Breast epithelium (tissue), 4 donors: ENCODE measurements around the gene PLGRKT. TPM values are rescaled to one million over a fixed set of nuclear protein-coding genes. Genes with fewer than 3 reads are reported as not detected.
"Not testable (repeated sequence)": the region's sequence is repeated elsewhere in the genome, so short reads cannot be mapped to it uniquely, and the experiment has no call there.

ENCODE experiments used
- DNase-seq, 2 donors: peaks; one replicate each; pipeline ENCODE4 v3.0.0-alpha.2; 2019; ENCODE audit warnings: low spot score in 2 of 2
- H3K27ac ChIP-seq, 2 donors: fragments of 200-600 bp; sonication (generic) in 1 of 2; one replicate each; pipeline ENCODE4 v1.5.1; 2016 to 2019; ENCODE audit warnings: mild to moderate bottlenecking in 1 of 2
- H3K27me3 ChIP-seq, 2 donors: fragments of 200-600 bp; sonication (generic) in 1 of 2; one replicate each; pipeline versions ENCODE4 v1.5.1 to v1.6.0; 2017 to 2019; ENCODE audit warnings: control low read depth in 1 of 2, mild to moderate bottlenecking in 1 of 2
- H3K36me3 ChIP-seq: fragments of 200-600 bp; one replicate; pipeline ENCODE4 v1.5.1; 2019
- H3K4me1 ChIP-seq, 2 donors: fragments of 200-600 bp; sonication (generic); one replicate each; pipeline ENCODE4 v1.5.1; 2016 to 2019; ENCODE audit warnings: control low read depth in 1 of 2
- H3K4me3 ChIP-seq, 3 donors: fragments of 200-600 bp; sonication (generic); 1 replicate in 2 of 3; 2 replicates in 1 of 3; pipeline ENCODE4 v1.5.1; 2016 to 2019; ENCODE audit warnings: mild to moderate bottlenecking in 3 of 3, moderate library complexity in 2 of 3
- H3K9me3 ChIP-seq, 2 donors: fragments of 200-600 bp; sonication (generic) in 1 of 2; one replicate each; pipeline ENCODE4 v1.5.1; 2016 to 2019; ENCODE audit warnings: control low read depth in 1 of 2
- CTCF ChIP-seq, 3 donors: fragments of 450-650 bp; IDR thresholded peaks; one replicate each; pipeline ENCODE4 v1.5.1; 2016 to 2017; ENCODE audit warnings: antibody characterized with exemption in 3 of 3, mild to moderate bottlenecking in 3 of 3, moderate library complexity in 3 of 3
- POLR2A ChIP-seq: fragments of 450-650 bp; IDR thresholded peaks from one replicate; pipeline ENCODE4 v1.6.1; 2016; ENCODE audit warnings: antibody characterized with exemption, mild to moderate bottlenecking, moderate library complexity
- POLR2AphosphoS5 ChIP-seq, 3 donors: sonication (generic); formaldehyde crosslinking; IDR thresholded peaks; one replicate each; pipeline ENCODE4 v1.6.1; 2017; ENCODE audit warnings: antibody characterized with exemption in 3 of 3
- intact Hi-C: fragments of 100-400 bp; cut with DNase I; formaldehyde crosslinking; loops from one replicate; pipeline ENCODE4 v1.15.1; 2023; ENCODE audit warnings: low total_unique reads
- total RNA-seq, 3 donors: library from RNA; depleted of rRNA; stranded (reverse); fragments of >200 nt; gene quantifications; one replicate each; pipeline ENCODE4 v1.1.0, GENCODE V29; 2016

The PLGRKT gene
- total RNA-seq, 3 donors from 2014 or later, result 15.0 to 26.2 (median 16.4) TPM

- H3K9me3 ChIP-seq, result no peaks in the 10 kb centered on the region
- no peaks in the 10 kb centered on the region for H3K27me3 ChIP-seq
- DNase-seq, result no peak
- no peak overlapping the region for H3K4me3 ChIP-seq
- no peaks in the 10 kb centered on the region for H3K36me3 ChIP-seq
- intact Hi-C loops, result no loop called here
- TF ChIP-seq CTCF (IDR thresholded peaks at IDR 0.05) (no peak), POLR2AphosphoS5 (IDR thresholded peaks at IDR 0.05) (no peak), POLR2A (no peak)
- H3K27ac ChIP-seq, result no peak overlapping the region
- no peaks in the 10 kb centered on the region for H3K4me1 ChIP-seq
Observed at GRCh38 chr9:5357431-5358105, 80.2 kb downstream of the PLGRKT start.

- H3K9me3 ChIP-seq, result no peaks in the 10 kb centered on the region
- H3K36me3 ChIP-seq, result no peaks in the 10 kb centered on the region
- H3K4me3 ChIP-seq, result no peak overlapping the region
- DNase-seq, result no peak
- TF ChIP-seq CTCF (IDR thresholded peaks at IDR 0.05), result no peak
- TF ChIP-seq POLR2A, result no peak
- no peaks in the 10 kb centered on the region for H3K4me1 ChIP-seq
- H3K27me3 ChIP-seq, result no peaks in the 10 kb centered on the region
- H3K27ac ChIP-seq, result no peak overlapping the region
- intact Hi-C loops, result no loop called here
Observed at GRCh38 chr9:5355817-5356216, 81.9 kb downstream of the PLGRKT start.

- Histone ChIP-seq H3K4me3 (no peak overlapping the region), H3K4me1 (no peaks in the 10 kb centered on the region), H3K27ac (no peak overlapping the region), H3K27me3 (no peaks in the 10 kb centered on the region), H3K9me3 (no peaks in the 10 kb centered on the region), H3K36me3 (no peaks in the 10 kb centered on the region)
- TF ChIP-seq POLR2A, result no peak
- no peak for TF ChIP-seq CTCF (IDR thresholded peaks at IDR 0.05)
- no peak for TF ChIP-seq POLR2AphosphoS5 (IDR thresholded peaks at IDR 0.05)
- no peak for DNase-seq
- intact Hi-C loops, result no loop called here
Observed at GRCh38 chr9:5355226-5355625, 82.5 kb downstream of the PLGRKT start.

- intact Hi-C loops, result no loop called here
- peaks cover under 1 to 7% of the 10 kb centered on the region in 2 donors for H3K9me3 ChIP-seq
- no peak overlapping the region for H3K4me3 ChIP-seq
- no peaks in the 10 kb centered on the region for H3K36me3 ChIP-seq
- TF ChIP-seq POLR2A (no peak), POLR2AphosphoS5 (IDR thresholded peaks at IDR 0.05) (no peak), CTCF (IDR thresholded peaks at IDR 0.05) (no peak)
- H3K27ac ChIP-seq, result no peak overlapping the region
- H3K4me1 ChIP-seq, result no peaks in the 10 kb centered on the region
- no peaks in the 10 kb centered on the region for H3K27me3 ChIP-seq
- no peak for DNase-seq
Observed at GRCh38 chr9:5354184-5354583, 83.5 kb downstream of the PLGRKT start.

- no peak for TF ChIP-seq POLR2A
- no peak for TF ChIP-seq POLR2AphosphoS5 (IDR thresholded peaks at IDR 0.05)
- TF ChIP-seq CTCF (IDR thresholded peaks at IDR 0.05), result no peak
- Histone ChIP-seq H3K4me1 (no peaks in the 10 kb centered on the region), H3K4me3 (no peak overlapping the region), H3K9me3 (peaks cover 4 to 11% of the 10 kb centered on the region in 2 donors), H3K27me3 (no peaks in the 10 kb centered on the region), H3K36me3 (no peaks in the 10 kb centered on the region), H3K27ac (no peak overlapping the region)
- DNase-seq, result no peak
- intact Hi-C loops, result no loop called here
Observed at GRCh38 chr9:5352637-5353248, 85.0 kb downstream of the PLGRKT start.

- H3K27me3 ChIP-seq, DNase-seq, H3K4me1 ChIP-seq, H3K36me3 ChIP-seq, intact Hi-C loops, H3K9me3 ChIP-seq, H3K27ac ChIP-seq: not testable (repeated sequence)
- H3K4me3 ChIP-seq, result peak within 1 kb of the TSS in 1 of 3 donors; percentile 2
Observed at GRCh38 chr9:5338992-5339981, 98.4 kb downstream of the PLGRKT start, which contains the start of gene RLN1. Gene RLN1, minus strand, starts transcription at chr9:5339876. Its CDS starts 130 bp downstream, at chr9:5339746.
